Thyroid gland (tissue), 4 donors: ENCODE measurements around the gene CACNB3. TPM values are rescaled to one million over a fixed set of nuclear protein-coding genes. Genes with fewer than 3 reads are reported as not detected.

ENCODE experiments used
- DNase-seq, 2 donors: peaks; one replicate each; pipeline ENCODE4 v3.0.0-alpha.2; 2019
- H3K27ac ChIP-seq, 3 donors: fragments of 200-600 bp; sonication (generic); 1 replicate in 2 of 3; 2 replicates in 1 of 3; pipeline ENCODE4 v1.5.1; 2016 to 2019; ENCODE audit warnings: mild to moderate bottlenecking in 1 of 3, moderate library complexity in 1 of 3
- H3K27me3 ChIP-seq: fragments of 200-600 bp; sonication (generic); one replicate; pipeline ENCODE4 v1.5.1; 2019
- H3K36me3 ChIP-seq, 2 donors: fragments of 200-600 bp; sonication (generic); one replicate each; pipeline ENCODE4 v1.5.1; 2016 to 2019
- H3K4me1 ChIP-seq, 2 donors: fragments of 200-600 bp; sonication (generic); one replicate each; pipeline ENCODE4 v1.5.1; 2017 to 2019
- H3K4me3 ChIP-seq, 3 donors: fragments of 200-600 bp; sonication (generic); replicated peaks in 1 of 3; 1 replicate in 2 of 3; 2 replicates in 1 of 3; pipeline ENCODE4 v1.5.1; 2016; ENCODE audit warnings: mild to moderate bottlenecking in 1 of 3
- H3K9me3 ChIP-seq: fragments of 200-600 bp; sonication (generic); one replicate; pipeline ENCODE4 v1.5.1; 2017
- CTCF ChIP-seq, 6 experiments: fragments of 200-600 bp in 3 of 6; fragments of 450-650 bp in 3 of 6; sonication (generic) in 3 of 6; IDR thresholded peaks; one replicate each; pipeline ENCODE4 v1.5.1; 2016 to 2019; ENCODE audit warnings: antibody characterized with exemption in 6 of 6, mild to moderate bottlenecking in 2 of 6, inconsistent platforms in 1 of 6, moderate library complexity in 1 of 6
- POLR2A ChIP-seq, 2 donors: fragments of 450-650 bp; IDR thresholded peaks; one replicate each; pipeline ENCODE4 v1.6.1; 2017; ENCODE audit warnings: antibody characterized with exemption in 2 of 2, mild to moderate bottlenecking in 2 of 2, moderate library complexity in 1 of 2
- WGBS, 2 donors: methylation state at CpG; one replicate each; pipeline ENCODE4 v1.1.5; 2017; 5-methylcytosine and 5-hydroxymethylcytosine counted together
- intact Hi-C: fragments of 100-400 bp; cut with DNase I; formaldehyde crosslinking; loops from one replicate; pipeline ENCODE4 v1.15.1; 2023
- total RNA-seq, 4 donors: library from RNA; depleted of rRNA; stranded (reverse); fragments of >200 nt; gene quantifications; one replicate each; pipeline ENCODE4 v1.2.3, GENCODE V29; 2016

CACNB3 gene
- total RNA-seq, 4 donors from 2014 or later: 7.1 to 16.4 (median 13.1) TPM

DNA sequence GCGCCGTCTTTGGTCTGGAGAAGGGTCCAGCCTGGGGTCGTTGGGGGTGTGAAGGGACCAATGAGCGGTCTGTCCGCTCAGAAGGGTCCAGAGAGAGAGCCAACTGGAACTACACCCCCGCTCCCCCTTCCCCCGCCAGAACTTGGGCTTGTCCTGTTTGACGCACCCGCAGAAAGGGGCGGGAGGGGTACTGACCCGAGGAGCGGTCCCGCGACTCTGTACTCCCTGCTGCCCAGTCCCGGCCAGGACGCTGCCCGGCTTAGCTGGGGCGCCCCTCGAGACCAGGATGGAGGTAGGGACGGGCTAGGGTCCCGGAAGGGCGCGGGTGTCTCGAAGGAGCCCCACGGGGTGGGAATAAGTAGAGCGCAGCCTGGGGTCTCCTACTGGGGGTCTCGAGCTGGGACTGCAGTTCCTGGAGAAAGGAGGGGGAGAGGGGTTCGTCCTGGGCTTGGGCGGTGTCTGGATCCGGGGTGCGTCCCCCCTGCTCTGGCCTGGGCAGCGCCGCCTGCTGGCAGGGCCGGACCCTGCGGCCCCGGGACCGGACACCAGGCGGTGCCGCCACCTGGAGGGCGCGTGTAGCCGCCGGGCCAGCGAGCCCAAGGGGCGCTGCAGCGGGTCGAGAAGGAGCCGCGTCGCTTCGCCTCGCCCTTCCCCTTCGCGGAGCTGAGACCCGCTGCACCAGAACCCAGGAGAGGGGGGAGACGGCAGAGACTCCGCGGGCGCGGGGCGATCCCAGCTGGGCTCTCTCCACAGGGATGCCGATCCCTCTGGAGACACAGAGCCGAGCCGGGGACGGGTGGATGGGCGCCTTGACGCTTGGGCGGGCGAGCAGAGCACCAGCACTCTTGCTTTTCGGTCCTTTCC is 3.8 kb upstream of the CACNB3 start:
- no peaks in the 10 kb centered on the region for H3K9me3 ChIP-seq
- H3K4me3 ChIP-seq: peak overlapping the region; percentile 66 to 87 (median 72)
- H3K27me3 ChIP-seq: no peaks in the 10 kb centered on the region
- no peaks in the 10 kb centered on the region for H3K36me3 ChIP-seq
- peak; percentile 79 to 82 for DNase-seq
- TF ChIP-seq CTCF (IDR thresholded peaks at IDR 0.05) (peak in 5 of 6 experiments; percentile 77 to 100 (median 98)), POLR2A (IDR thresholded peaks at IDR 0.05) (peak in 1 of 2 donors; percentile 22)
- 2% methylated on average over 8 to 21 of the region's 70 CpGs for WGBS, 2 donors
- peaks cover 24 to 31% of the 10 kb centered on the region in 2 donors for H3K4me1 ChIP-seq
- peak overlapping the region; percentile 78 to 90 (median 82) for H3K27ac ChIP-seq
- intact Hi-C loops: no loop called here

GRCh38 chr12:48815126-48816110 is 2.9 kb upstream of the CACNB3 start:
- Histone ChIP-seq H3K27ac (peak overlapping the region; percentile 78 to 90 (median 82)), H3K4me1 (peaks cover 24 to 31% of the 10 kb centered on the region in 2 donors), H3K27me3 (no peaks in the 10 kb centered on the region), H3K4me3 (peak overlapping the region; percentile 66 to 87 (median 72)), H3K36me3 (no peaks in the 10 kb centered on the region), H3K9me3 (no peaks in the 10 kb centered on the region)
- DNase-seq: peak; percentile 78 to 82
- WGBS, 2 donors: 1% methylated on average over 40 to 54 of the region's 54 CpGs
- intact Hi-C loops: no loop called here
- TF ChIP-seq CTCF (IDR thresholded peaks at IDR 0.05) (no peak), POLR2A (IDR thresholded peaks at IDR 0.05) (peak in 1 of 2 donors; percentile 79)

DNA sequence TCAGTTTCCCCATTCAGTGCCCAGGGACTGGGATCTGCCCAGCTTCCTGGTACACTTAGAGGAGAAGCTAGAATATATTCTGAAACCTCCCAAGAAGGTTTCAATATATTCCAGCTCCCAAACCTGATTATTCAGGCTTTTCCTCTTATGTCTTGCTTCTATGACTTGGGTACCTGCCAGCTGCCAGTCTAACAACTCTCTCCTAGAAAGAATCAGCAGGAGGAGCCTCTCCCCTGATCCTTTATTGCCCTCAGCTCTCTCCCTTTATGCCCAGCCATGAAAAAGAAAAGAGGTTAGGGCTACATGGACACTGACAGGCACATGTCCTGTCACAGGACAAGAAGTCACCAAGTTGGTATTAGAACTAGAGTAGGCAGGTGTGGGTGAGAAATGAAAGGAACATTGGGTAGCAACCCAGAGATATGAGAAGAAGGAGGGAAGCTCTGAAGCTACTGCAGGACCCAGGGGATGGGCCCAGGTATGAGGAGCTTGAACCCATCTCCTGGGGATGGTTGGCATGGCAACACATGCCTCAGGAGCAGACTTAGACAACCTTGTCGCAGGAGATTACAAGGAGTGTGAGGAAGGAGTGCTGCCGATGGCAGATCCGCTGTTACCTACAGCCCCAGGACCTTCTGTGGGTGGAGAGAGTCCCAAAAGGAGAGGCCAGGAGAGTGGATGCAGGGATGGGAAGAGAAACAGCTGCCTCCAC is 2.0 kb upstream of the CACNB3 start:
- H3K27ac ChIP-seq: peak overlapping the region; percentile 78 to 90 (median 82)
- intact Hi-C loops: no loop called here
- TF ChIP-seq CTCF (IDR thresholded peaks at IDR 0.05) (no peak), POLR2A (IDR thresholded peaks at IDR 0.05) (peak in 1 of 2 donors; percentile 16)
- H3K4me3 ChIP-seq: peak overlapping the region in 1 of 3 donors; percentile 66
- peaks cover 24 to 31% of the 10 kb centered on the region in 2 donors for H3K4me1 ChIP-seq
- no peaks in the 10 kb centered on the region for H3K27me3 ChIP-seq
- peak; percentile 86 to 89 for DNase-seq
- 61 to 80% methylated on average over 3 of the region's 3 CpGs for WGBS, 2 donors
- no peaks in the 10 kb centered on the region for H3K36me3 ChIP-seq
- H3K9me3 ChIP-seq: no peaks in the 10 kb centered on the region

- intact Hi-C loops: no loop called here
Observed at GRCh38 chr12:48818831-48819590, 715 bp downstream of the CACNB3 start.

More at GRCh38 chr12:48818831-48819590, 715 bp downstream of the CACNB3 start:
- peak in 1 of 2 donors; percentile 17 for DNase-seq
- H3K4me1 ChIP-seq: peaks cover 24 to 29% of the 10 kb centered on the region in 2 donors
- no peaks in the 10 kb centered on the region for H3K36me3 ChIP-seq
- TF ChIP-seq CTCF (IDR thresholded peaks at IDR 0.05) (no peak), POLR2A (IDR thresholded peaks at IDR 0.05) (no peak)
- no peaks in the 10 kb centered on the region for H3K27me3 ChIP-seq
- H3K27ac ChIP-seq: no peak overlapping the region
- 35 to 39% methylated on average over 20 to 21 of the region's 37 CpGs for WGBS, 2 donors
- peak overlapping the region in 2 of 3 donors; percentile 66 to 67 for H3K4me3 ChIP-seq
- no peaks in the 10 kb centered on the region for H3K9me3 ChIP-seq
